Activated naive CD4-positive, alpha-beta T cell (primary cell): ENCODE results near the gene STK39.

Experiments
- DNase-seq, 4 experiments: peaks; one replicate each; lab custom pipeline; 2025; lab: John Stamatoyannopoulos, UW

Gene STK39

GRCh38 chr2:167925758-167926157 lies 321.6 kb downstream of the STK39 start:
- no peak for DNase-seq

DNA sequence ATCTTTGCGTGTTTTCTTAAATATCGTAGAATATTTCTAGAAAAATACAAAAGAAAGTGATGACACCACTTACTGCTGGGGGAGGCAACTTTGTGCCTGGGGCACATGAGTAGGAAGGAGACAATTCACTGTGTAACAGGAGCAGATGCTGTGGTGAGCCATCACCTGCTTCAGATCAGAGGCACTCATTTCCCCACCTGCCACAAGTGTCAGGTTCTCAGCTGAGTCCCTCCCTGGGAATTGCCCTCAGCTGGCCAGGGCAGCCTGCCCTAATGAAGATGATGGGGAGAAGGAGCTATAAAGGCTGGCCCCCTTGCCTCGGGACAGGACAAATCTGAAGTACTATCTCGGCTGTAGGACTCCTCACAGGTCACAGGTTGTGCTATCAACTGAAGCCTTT lies 322.8 kb downstream of the STK39 start:
- DNase-seq: no peak

DNA sequence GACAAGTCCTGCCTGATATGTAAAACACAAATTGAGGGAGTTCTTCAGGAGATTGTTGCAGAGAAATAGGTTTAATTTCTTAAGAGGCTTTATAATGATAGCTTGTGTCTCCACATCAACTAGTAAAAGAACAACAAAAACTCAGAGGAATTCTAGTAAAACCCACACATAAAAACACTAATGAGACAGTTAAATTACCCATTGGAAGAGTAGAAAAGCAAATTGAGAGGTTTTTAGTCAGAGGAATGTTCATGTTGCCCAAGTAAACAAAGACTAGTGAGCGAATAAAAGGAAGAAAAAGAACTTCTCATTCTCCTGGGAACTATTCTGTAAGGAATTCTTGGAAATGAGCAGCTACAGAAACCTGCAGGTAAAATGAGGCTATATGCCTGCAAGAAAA lies 330.6 kb downstream of the STK39 start:
- DNase-seq: no peak

DNA sequence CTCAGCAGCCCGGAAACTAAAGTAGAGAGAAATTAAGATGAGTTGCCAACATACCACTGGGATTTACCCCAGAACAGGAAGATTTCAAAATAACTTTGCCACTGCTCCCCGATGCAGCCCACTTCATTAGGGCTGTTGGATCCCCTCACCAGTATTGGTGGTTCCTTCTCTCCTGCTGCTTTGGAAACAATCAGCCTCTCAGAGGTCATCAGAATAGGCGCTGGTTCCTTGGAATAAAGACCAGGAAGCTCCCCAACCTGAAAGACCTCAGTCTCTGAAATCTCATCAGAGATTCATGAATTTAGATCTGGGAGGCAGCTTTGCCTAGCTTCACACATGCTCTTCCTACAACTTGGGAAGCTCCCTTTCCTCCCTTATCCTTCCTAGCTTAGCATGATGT lies 332.4 kb downstream of the STK39 start:
- DNase-seq: no peak

DNA sequence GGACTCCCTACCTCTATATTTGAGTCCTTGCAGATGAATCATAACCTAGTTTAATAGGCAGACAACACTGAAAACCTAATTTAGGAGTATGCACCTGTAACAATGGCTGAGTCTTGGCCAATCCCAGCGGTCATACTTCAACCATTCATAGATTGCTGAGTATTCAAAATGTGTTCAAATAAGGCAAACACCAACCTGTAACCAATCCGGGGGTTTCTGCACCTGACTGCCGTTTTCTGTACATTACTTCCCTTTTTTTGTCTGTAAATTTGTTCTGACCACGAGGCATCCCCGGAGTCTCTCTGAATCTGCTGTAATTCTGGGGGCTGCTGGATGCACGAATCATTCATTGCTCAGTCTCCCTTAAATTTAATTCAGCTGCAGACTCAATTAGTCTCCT lies 338.6 kb downstream of the STK39 start:
- DNase-seq: no peak

- DNase-seq: no peak
These were observed 341.7 kb downstream of the STK39 start for GRCh38 chr2:167905668-167906067.
